Measurements from ENCODE around the gene SDK1.

SDK1 gene

GRCh38 chr7:4181446-4181845 is 880.4 kb downstream of the SDK1 start:
- Histone ChIP-seq H3K9ac (ENCODE audit: low read depth, low read length) (no peak overlapping the region), H3K79me2 (ENCODE audit: insufficient read depth, low read length) (no peaks in the 10 kb centered on the region), H3K36me3 (ENCODE audit: insufficient read depth, low read length) (no peaks in the 10 kb centered on the region), H3K4me3 (ENCODE audit: low read depth in 1 of 2, low read length in 2 of 2) (no peak overlapping the region), H3K27ac (ENCODE audit: low read length) (no peak overlapping the region), H3K4me2 (ENCODE audit: insufficient read depth, low read length) (no peak overlapping the region), H3K27me3 (ENCODE audit: insufficient read depth, low read length, poor library complexity) (no peaks in the 10 kb centered on the region), H3K9me3 (ENCODE audit: insufficient read depth, low read length, severe bottlenecking) (no peaks in the 10 kb centered on the region), H3K4me1 (ENCODE audit: insufficient read depth, low read length) (no peaks in the 10 kb centered on the region), H4K20me1 (ENCODE audit: insufficient read depth, low read length) (no peaks in the 10 kb centered on the region), H2AFZ (ENCODE audit: low read depth, low read length) (no peak overlapping the region)
- TF ChIP-seq EZH2 (IDR thresholded peaks at IDR 0.05; ENCODE audit: borderline replicate concordance, low read depth, low read length, severe bottlenecking) = no peak
- TF ChIP-seq CTCF (IDR thresholded peaks at IDR 0.05; ENCODE audit: borderline replicate concordance, extremely low read depth, low read length, poor library complexity, severe bottlenecking) = no peak
- DNase-seq = no peak
- no peak for ATAC-seq (ENCODE audit: insufficient read depth, low read depth)

- ATAC-seq (ENCODE audit: insufficient read depth, low read depth) (no peak), DNase-seq (no peak)
- no peaks in the 10 kb centered on the region for H4K20me1 ChIP-seq (ENCODE audit: insufficient read depth, low read length)
- H3K4me3 ChIP-seq (ENCODE audit: low read depth in 1 of 2, low read length in 2 of 2) = no peak overlapping the region
- H3K79me2 ChIP-seq (ENCODE audit: insufficient read depth, low read length) = no peaks in the 10 kb centered on the region
- H3K9me3 ChIP-seq (ENCODE audit: insufficient read depth, low read length, severe bottlenecking) = no peaks in the 10 kb centered on the region
- H3K36me3 ChIP-seq (ENCODE audit: insufficient read depth, low read length) = no peaks in the 10 kb centered on the region
- no peak overlapping the region for H2AFZ ChIP-seq (ENCODE audit: low read depth, low read length)
- no peak overlapping the region for H3K9ac ChIP-seq (ENCODE audit: low read depth, low read length)
- no peak overlapping the region for H3K27ac ChIP-seq (ENCODE audit: low read length)
- no peaks in the 10 kb centered on the region for H3K4me1 ChIP-seq (ENCODE audit: insufficient read depth, low read length)
- TF ChIP-seq EZH2 (IDR thresholded peaks at IDR 0.05; ENCODE audit: borderline replicate concordance, low read depth, low read length, severe bottlenecking) = no peak
- no peak for TF ChIP-seq CTCF (IDR thresholded peaks at IDR 0.05; ENCODE audit: borderline replicate concordance, extremely low read depth, low read length, poor library complexity, severe bottlenecking)
- H3K4me2 ChIP-seq (ENCODE audit: insufficient read depth, low read length) = no peak overlapping the region
- no peaks in the 10 kb centered on the region for H3K27me3 ChIP-seq (ENCODE audit: insufficient read depth, low read length, poor library complexity)
These were observed 881.7 kb downstream of the SDK1 start for GRCh38 chr7:4182605-4183300.

- no peak for TF ChIP-seq EZH2 (IDR thresholded peaks at IDR 0.05; ENCODE audit: borderline replicate concordance, low read depth, low read length, severe bottlenecking)
- H3K4me2 ChIP-seq (ENCODE audit: insufficient read depth, low read length) = no peak overlapping the region
- no peak for DNase-seq
These were observed 883.6 kb downstream of the SDK1 start for GRCh38 chr7:4184653-4185052.

GRCh38 chr7:4185136-4185535 is 884.1 kb downstream of the SDK1 start:
- DNase-seq (no peak), ATAC-seq (ENCODE audit: insufficient read depth, low read depth) (no peak)
- H3K27me3 ChIP-seq (ENCODE audit: insufficient read depth, low read length, poor library complexity) = no peaks in the 10 kb centered on the region
- no peak overlapping the region for H3K4me3 ChIP-seq (ENCODE audit: low read depth in 1 of 2, low read length in 2 of 2)
- no peaks in the 10 kb centered on the region for H3K79me2 ChIP-seq (ENCODE audit: insufficient read depth, low read length)
- no peak overlapping the region for H3K4me2 ChIP-seq (ENCODE audit: insufficient read depth, low read length)
- TF ChIP-seq CTCF (IDR thresholded peaks at IDR 0.05; ENCODE audit: borderline replicate concordance, extremely low read depth, low read length, poor library complexity, severe bottlenecking) (no peak), EZH2 (IDR thresholded peaks at IDR 0.05; ENCODE audit: borderline replicate concordance, low read depth, low read length, severe bottlenecking) (no peak)
- no peaks in the 10 kb centered on the region for H3K4me1 ChIP-seq (ENCODE audit: insufficient read depth, low read length)
- no peaks in the 10 kb centered on the region for H4K20me1 ChIP-seq (ENCODE audit: insufficient read depth, low read length)
- H2AFZ ChIP-seq (ENCODE audit: low read depth, low read length) = no peak overlapping the region
- H3K36me3 ChIP-seq (ENCODE audit: insufficient read depth, low read length) = no peaks in the 10 kb centered on the region
- H3K9ac ChIP-seq (ENCODE audit: low read depth, low read length) = no peak overlapping the region
- no peaks in the 10 kb centered on the region for H3K9me3 ChIP-seq (ENCODE audit: insufficient read depth, low read length, severe bottlenecking)
- no peak overlapping the region for H3K27ac ChIP-seq (ENCODE audit: low read length)

More at GRCh38 chr7:4184653-4185052, 883.6 kb downstream of the SDK1 start:
- H3K4me3 ChIP-seq (ENCODE audit: low read depth in 1 of 2, low read length in 2 of 2) = no peak overlapping the region
- no peak overlapping the region for H3K9ac ChIP-seq (ENCODE audit: low read depth, low read length)
- H3K36me3 ChIP-seq (ENCODE audit: insufficient read depth, low read length) = no peaks in the 10 kb centered on the region
- H3K79me2 ChIP-seq (ENCODE audit: insufficient read depth, low read length) = no peaks in the 10 kb centered on the region
- H2AFZ ChIP-seq (ENCODE audit: low read depth, low read length) = no peak overlapping the region
- H3K27me3 ChIP-seq (ENCODE audit: insufficient read depth, low read length, poor library complexity) = no peaks in the 10 kb centered on the region
- no peak overlapping the region for H3K27ac ChIP-seq (ENCODE audit: low read length)
- no peaks in the 10 kb centered on the region for H4K20me1 ChIP-seq (ENCODE audit: insufficient read depth, low read length)
- ATAC-seq (ENCODE audit: insufficient read depth, low read depth) = no peak
- H3K9me3 ChIP-seq (ENCODE audit: insufficient read depth, low read length, severe bottlenecking) = no peaks in the 10 kb centered on the region
- no peaks in the 10 kb centered on the region for H3K4me1 ChIP-seq (ENCODE audit: insufficient read depth, low read length)
